Activated naive CD4-positive, alpha-beta T cell treated with anti-CD3 and anti-CD28 coated beads, Interleukin-2, amount 50 U/mL, for 72 hours (primary cell): ENCODE measurements around the gene TLR1. TPM values are rescaled to one million over a fixed set of nuclear protein-coding genes. Genes with fewer than 3 reads are reported as not detected.
"Not testable (repeated sequence)": the region's sequence is repeated elsewhere in the genome, so short reads cannot be mapped to it uniquely, and the experiment has no call there.

ENCODE experiments used
- ATAC-seq, 2 donors: fragments of 150-1000 bp; cut with Tn5 transposase; 2 replicates each; pipeline ENCODE4 v1.10.0; 2021; ENCODE audit warnings: mild to moderate bottlenecking in 2 of 2, moderate library complexity in 2 of 2
- DNase-seq, 2 donors: peaks; one replicate each; pipeline ENCODE4 v3.0.0; 2021 to 2022; ENCODE audit warnings: low spot score in 2 of 2
- H3K27ac Mint-ChIP-seq, 2 donors: one replicate each; pipeline ENCODE4 v1.8.0; 2022; ENCODE audit warnings: mild to moderate bottlenecking in 2 of 2, mixed read lengths in 2 of 2
- H3K36me3 Mint-ChIP-seq, 2 donors: one replicate each; pipeline ENCODE4 v1.8.0; 2022; ENCODE audit warnings: mixed read lengths in 2 of 2
- H3K9me3 Mint-ChIP-seq, 2 donors: one replicate each; pipeline ENCODE4 v1.8.0; 2022; ENCODE audit warnings: mixed read lengths in 2 of 2
- total RNA-seq, 2 donors: library from RNA; stranded (reverse); gene quantifications; one replicate each; pipeline ENCODE4 v1.2.3, GENCODE V29; 2022

The TLR1 gene
- total RNA-seq, 2 donors from 2014 or later, result 1.1 to 3.2 TPM

DNA sequence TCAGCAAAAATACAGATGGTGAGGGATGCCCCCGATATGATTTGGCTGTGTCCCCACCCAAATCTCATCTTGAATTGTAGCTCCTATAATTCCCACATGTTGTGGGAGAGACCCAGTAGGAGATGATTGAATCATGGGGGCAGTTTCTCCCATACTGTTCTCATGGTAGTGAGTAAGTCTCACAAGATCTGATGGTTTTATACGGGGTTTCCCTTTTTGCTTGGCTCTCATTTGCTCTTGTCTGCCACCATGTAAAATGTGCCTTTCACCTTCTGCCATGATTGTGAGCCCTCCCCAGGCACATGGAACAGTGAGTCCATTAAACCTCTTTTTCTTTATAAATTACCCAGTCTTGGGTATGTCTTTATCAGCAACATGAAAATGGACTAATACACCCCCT, 37.7 kb downstream of the TLR1 start:
- ATAC-seq, DNase-seq, H3K27ac Mint-ChIP-seq: not testable (repeated sequence)
- Mint-ChIP-seq H3K9me3 (peaks cover 4 to 15% of the 10 kb centered on the region in 2 donors), H3K36me3 (peaks cover 7 to 16% of the 10 kb centered on the region in 2 donors)

DNA sequence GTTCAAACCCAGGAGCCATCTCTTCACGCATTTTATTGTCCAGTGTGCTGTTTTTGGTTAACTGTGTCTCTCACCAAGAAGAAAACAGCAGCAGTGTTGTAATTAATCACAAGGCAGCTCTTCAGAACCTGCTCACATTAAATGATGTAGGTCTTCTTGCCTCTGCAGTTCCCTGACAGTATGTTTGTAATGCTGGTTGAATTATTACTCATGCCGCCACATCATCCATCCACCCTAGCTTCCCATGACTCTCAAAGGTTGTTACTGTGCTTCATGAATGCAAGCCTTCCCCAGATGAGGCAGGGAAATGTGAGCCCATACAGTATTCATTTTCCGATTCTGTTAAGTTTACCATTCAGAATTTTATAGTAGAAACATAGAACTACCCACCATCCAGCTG, 39.2 kb downstream of the TLR1 start:
- Mint-ChIP-seq H3K9me3 (peaks cover 4 to 15% of the 10 kb centered on the region in 2 donors), H3K36me3 (peaks cover 7 to 16% of the 10 kb centered on the region in 2 donors), H3K27ac (no peak overlapping the region)
- no peak for DNase-seq
- ATAC-seq, result no peak

DNA sequence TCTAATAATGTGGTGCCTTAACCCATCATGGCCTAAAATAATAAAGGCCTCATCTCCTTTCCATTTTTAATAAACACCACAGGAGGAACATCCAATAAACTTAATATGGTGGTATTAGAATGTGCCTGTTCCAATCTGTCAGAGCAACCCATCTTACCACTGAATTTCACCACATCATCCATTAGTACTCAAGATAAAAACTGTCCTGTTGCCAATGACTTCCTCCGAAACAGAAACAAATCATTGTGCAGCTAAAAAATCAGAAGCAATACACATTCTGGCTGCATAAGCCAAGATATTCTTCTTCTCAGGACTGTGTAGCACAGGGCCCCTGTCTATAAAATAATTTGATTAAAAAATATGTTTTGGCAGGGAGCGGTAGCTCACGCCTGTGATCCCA, 40.3 kb downstream of the TLR1 start:
- ATAC-seq, result no peak
- Mint-ChIP-seq H3K27ac (no peak overlapping the region), H3K9me3 (peaks cover 4 to 15% of the 10 kb centered on the region in 2 donors), H3K36me3 (peaks cover 7 to 16% of the 10 kb centered on the region in 2 donors)
- no peak for DNase-seq

DNA sequence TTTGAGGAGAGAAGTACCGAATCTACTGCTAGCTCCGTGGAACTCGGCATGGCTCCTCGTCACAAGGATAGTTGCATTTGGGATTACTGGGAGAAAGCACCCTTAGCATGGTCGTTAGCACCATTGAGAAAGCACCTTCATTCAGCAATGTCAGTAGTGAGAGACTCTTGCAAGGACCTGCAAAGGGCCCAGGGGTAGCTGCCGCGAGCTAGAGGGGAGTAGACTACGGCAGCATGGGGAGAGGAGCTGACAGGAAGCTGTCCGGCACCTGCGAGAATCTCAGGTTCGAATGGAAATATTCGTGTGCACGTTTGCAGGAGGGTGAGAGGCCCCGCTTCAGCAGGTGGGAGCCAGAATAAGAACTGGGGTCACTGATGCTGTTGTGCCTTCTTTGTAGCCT, 42.0 kb downstream of the TLR1 start:
- Mint-ChIP-seq H3K27ac (no peak overlapping the region), H3K36me3 (peaks cover 7 to 16% of the 10 kb centered on the region in 2 donors), H3K9me3 (peaks cover 4 to 14% of the 10 kb centered on the region in 2 donors)
- DNase-seq (no peak), ATAC-seq (no peak)

DNA sequence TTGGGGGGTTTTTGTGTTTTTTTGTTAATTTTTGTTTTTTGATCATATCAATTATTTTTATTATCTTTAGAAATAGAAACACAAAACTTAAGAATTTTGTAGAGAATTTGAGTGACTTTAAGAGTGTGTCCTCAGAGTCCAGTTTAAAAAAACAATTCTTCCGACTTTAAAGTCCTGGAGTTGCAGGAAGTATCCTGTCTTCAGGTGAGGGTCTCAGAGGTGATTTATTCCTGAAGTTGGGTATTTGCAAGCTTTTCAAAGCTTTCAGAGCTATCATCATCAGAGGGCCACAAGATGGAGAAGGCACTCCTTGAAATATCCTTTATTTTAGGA, 44.8 kb downstream of the TLR1 start:
- Mint-ChIP-seq H3K9me3 (no peaks in the 10 kb centered on the region), H3K36me3 (no peaks in the 10 kb centered on the region)
- no peak for DNase-seq

DNA sequence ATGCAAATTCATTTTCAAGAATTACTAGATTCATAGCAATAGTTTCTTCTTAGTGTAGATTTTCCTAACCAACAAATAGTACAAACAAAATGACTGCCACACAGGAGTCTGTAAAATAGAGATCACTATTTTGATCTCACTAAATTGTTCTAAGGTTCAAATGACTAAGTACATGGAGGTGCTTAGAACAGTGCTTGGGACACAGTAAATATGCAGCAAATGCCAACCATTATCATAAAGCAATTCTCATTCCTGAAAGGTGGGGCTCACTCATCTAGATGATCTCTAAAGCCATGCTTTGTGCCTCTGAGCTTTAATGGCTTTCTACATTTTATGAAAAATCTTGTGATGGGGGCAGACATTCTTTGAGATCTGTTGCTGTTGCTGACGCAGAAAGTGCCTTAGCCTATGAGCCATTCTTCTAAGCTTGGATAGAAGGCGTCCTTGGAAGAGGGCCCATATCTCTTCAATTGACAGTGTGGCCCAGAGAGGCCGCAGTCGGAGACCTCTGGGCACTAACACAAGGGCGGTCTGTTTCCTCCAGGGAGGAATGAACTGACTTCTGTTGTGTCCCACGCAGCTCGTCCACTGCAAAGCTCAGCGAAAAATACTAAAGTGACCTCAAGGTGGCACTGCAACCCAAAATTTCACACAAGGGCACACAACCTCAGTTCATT, 45.3 kb downstream of the TLR1 start:
- DNase-seq, result peak in 1 of 2 donors; percentile 72
- peak; percentile 71 to 77 for ATAC-seq
- Mint-ChIP-seq H3K27ac (no peak overlapping the region), H3K36me3 (no peaks in the 10 kb centered on the region), H3K9me3 (no peaks in the 10 kb centered on the region)

More for the DNA sequence above, 44.8 kb downstream of the TLR1 start:
- no peak overlapping the region for H3K27ac Mint-ChIP-seq
- ATAC-seq, result no peak

DNA sequence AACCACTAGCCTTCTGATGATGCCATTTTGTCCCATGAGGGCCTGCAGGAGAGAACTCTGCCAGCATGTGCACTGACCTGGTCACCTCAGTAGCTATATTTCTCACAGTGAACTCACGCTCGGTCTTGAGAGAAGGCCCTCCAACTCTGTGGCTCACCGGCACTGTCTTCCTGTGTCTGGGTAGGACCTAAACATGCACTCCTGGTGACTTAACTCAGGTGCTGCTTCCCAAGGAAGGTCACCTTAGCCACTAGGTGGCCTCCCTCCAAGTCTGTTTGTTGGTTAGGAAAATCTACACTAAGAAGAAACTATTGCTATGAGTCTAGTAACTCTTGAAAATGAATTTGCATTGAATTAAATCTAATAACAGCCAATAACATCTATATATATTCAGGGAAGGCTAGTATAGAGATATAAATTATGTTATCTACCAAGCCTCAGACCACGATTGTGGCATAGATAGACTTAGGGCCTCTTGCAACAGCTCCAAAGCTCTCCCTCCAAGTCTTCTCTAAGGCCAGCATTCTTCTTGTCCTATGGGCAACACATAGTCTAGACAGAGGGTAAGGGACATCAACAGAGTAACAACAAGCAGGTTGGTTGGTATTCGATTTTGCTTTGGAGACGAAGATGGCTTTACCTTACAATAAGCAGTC, 46.5 kb downstream of the TLR1 start:
- no peaks in the 10 kb centered on the region for H3K9me3 Mint-ChIP-seq
- DNase-seq (no peak), ATAC-seq (peak in 1 of 2 donors; percentile 47)
- H3K36me3 Mint-ChIP-seq, result no peaks in the 10 kb centered on the region
- H3K27ac Mint-ChIP-seq, result no peak overlapping the region

DNA sequence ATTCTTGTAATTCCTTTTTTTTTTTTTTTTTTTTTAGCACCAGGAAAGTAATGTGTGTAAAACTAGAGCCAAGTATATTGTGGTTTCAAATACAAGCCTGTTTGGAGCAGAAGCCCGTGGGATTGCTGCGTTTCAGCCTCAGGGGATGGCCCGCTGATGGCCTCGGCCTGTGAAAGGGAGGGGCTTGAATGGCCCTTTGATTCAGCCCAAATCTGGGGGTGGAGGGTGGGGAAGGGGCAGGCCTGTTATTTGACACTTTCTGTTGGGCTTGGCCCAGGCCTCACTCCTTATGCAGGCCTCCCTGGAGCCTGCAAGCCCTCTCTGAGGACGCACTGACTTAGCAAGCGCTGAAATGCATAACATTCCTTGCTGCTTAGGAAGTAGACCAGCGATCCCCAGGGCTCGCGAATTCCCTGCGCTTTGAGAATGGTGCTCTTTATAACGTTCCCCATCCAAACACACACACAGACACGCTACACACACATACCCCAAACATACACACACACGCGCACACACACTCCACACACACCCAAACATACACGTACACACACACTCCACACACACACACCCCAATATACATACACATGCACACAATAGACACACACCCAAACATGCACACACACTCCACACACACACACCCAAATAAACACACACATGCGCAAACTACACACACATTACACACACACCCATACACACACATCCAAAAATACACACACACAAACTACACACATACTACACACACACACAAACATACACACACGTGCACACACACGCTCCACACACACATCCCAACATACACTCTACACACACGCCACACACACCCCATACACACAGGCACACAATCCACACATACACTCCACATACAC, 51.4 kb downstream of the TLR1 start:
- H3K27ac Mint-ChIP-seq, result no peak overlapping the region
- peak in 1 of 2 donors; percentile 29 for ATAC-seq
- peaks cover 7% of the 10 kb centered on the region in 2 donors for H3K36me3 Mint-ChIP-seq
- peaks cover 0 to 6% of the 10 kb centered on the region in 2 donors for H3K9me3 Mint-ChIP-seq
- DNase-seq, result no peak

DNA sequence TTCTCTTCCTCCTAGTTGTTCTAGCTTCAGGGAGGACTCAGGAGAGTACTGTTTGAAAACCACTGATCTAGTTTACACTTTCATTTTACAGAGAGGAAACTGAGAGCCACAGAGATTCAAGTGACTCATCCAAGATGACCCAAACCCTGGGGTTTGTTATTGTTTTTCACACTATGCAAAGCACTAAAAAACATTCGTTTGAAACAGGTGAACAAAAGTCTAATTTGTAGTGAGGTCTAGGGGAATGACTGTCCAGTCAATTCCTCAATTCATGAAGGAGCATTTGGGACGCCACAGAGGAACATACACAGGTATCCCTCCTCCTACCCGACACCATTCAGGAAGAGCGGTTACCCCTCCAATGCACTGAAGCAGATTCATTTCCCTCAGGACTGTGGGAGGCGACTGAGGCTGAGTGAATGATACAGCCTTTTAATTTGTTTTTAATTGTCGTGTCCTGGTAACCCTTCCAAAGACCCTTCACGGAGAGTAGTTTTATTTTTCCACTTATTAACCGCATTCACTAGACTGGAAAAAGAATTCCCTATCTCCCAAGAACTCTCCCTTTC, 52.1 kb downstream of the TLR1 start:
- Mint-ChIP-seq H3K9me3 (peaks cover 0 to 8% of the 10 kb centered on the region in 2 donors), H3K27ac (peak overlapping the region in 1 of 2 donors; percentile 24), H3K36me3 (peaks cover 10% of the 10 kb centered on the region in 2 donors)
- DNase-seq, result no peak
- peak; percentile 43 to 95 for ATAC-seq

DNA sequence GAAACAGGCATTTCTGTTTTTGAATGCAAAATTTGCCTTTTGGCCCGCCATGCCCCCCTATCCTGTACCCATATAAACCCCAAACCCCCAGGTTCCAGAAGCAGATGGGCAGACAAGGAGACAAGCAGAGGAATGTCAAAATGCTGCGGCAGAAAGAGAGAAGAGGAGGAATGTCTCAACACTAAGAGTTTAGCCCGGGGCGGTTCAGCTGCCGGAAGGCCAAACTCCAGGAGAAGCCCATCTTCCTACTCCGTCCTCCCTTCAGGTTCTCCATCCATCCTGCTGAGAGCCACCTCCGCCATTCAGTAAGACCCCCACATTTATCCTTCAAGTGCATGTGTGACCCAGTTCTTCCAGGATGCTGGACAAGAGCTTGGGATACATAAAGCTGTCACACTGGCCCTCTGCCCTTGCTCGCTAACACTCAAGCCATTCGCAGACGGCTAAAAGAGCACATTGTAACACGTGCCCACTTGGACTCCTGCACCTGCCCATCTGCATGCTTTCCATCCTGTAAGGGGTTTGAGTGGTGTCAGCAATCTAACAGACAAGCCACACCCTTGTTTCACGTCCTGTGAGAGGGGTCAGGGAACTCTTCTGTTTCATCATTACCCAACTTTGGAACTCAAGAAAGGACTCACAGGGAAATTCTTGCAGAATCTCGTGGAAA, 53.1 kb downstream of the TLR1 start:
- Mint-ChIP-seq H3K36me3 (peaks cover 10 to 18% of the 10 kb centered on the region in 2 donors), H3K27ac (no peak overlapping the region), H3K9me3 (peaks cover 6 to 16% of the 10 kb centered on the region in 2 donors)
- DNase-seq (no peak), ATAC-seq (no peak)

DNA sequence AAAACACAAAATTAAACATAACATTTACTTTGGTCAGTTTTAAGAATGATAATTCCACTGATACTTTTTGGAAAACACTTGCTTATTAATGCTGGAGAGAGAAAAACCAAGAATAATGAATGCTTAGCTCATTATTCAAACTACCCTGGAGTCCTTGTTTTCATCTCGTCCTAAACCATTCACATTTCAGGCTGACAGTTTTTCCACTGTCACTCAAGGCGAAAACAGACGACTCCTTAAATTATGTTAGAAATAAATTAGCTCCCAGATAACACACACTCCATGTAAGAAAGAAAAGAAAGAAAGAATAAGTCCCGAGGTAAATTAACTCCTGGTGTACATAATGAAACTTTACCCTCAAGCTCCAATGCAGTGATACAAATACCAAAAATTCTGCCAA, 55.3 kb downstream of the TLR1 start:
- no peak overlapping the region for H3K27ac Mint-ChIP-seq
- peaks cover 10 to 19% of the 10 kb centered on the region in 2 donors for H3K36me3 Mint-ChIP-seq
- ATAC-seq (no peak), DNase-seq (no peak)
- H3K9me3 Mint-ChIP-seq, result peaks cover 6 to 17% of the 10 kb centered on the region in 2 donors

DNA sequence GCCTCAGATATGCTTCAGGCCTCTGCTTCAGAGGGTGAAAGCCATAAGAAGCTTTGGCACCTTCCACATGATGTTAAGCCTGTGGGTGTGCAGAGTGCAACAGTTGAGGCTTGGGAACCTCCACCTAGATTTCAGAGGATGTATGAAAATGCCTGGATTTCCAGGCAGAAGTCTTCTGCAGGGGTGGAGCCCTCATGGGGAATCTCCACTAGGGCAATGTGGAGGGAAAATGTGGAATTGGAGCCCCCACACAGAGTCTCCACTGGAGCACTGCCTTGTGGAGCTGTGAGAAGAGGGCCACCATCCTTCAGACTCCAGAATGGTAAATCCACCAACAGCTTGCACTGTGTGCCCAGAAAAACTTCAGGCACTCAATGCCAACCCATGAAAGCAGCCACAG, 57.0 kb downstream of the TLR1 start:
- H3K9me3 Mint-ChIP-seq, result peaks cover 6 to 17% of the 10 kb centered on the region in 2 donors
- H3K27ac Mint-ChIP-seq, result no peak overlapping the region
- DNase-seq (no peak), ATAC-seq (no peak)
- peaks cover 10 to 19% of the 10 kb centered on the region in 2 donors for H3K36me3 Mint-ChIP-seq

Other genes starting within 250 kb of the TLR1 start
- gene KLF3, start 140.6 kb downstream of the TLR1 start, total RNA-seq, result 10 to 100 TPM in 1 of 2 donors, 1 to 10 TPM in 1; 6.9 to 10.1 TPM
- under 1 TPM in 1 of 2 donors, not detected in 1; 0.27 TPM for gene TLR10, start 21.8 kb downstream of the TLR1 start, total RNA-seq
- 1 to 10 TPM; 3.7 to 5.1 TPM for gene TLR6, start 52.0 kb upstream of the TLR1 start, total RNA-seq
- gene FAM114A1, start 63.0 kb upstream of the TLR1 start, total RNA-seq, result 1 to 10 TPM in 1 of 2 donors, under 1 TPM in 1; 0.41 to 1.4 TPM
- gene TMEM156, start 227.6 kb upstream of the TLR1 start, total RNA-seq, result 10 to 100 TPM; 13.8 to 24.0 TPM